PC-9 (cell line): Measurements from ENCODE around the gene RALGAPA2.

Source experiments
- CTCF ChIP-seq: fragments of 200-600 bp; sonication (generic); conservative IDR thresholded peaks from 2 replicates; pipeline ENCODE4 v1.6.1; 2017; ENCODE audit warnings: mixed run types, antibody characterized with exemption, mild to moderate bottlenecking, moderate library complexity
- EZH2 ChIP-seq: fragments of 200-600 bp; sonication (generic); IDR thresholded peaks from 2 replicates; pipeline ENCODE4 v1.8.0; 2017; ENCODE audit warnings: antibody characterized with exemption, low read depth

- TF ChIP-seq CTCF (no peak), EZH2 (no peak)
These were observed 73.6 kb downstream of the RALGAPA2 start for GRCh38 chr20:20638878-20639277.
